Neural progenitor cell (in vitro differentiated cells): ENCODE data around the gene PHF23.

Experiments used
- CTCF ChIP-seq: fragments of 200-600 bp; sonication (generic); IDR thresholded peaks from 2 replicates; pipeline ENCODE4 v1.5.1; 2017; ENCODE audit warnings: antibody characterized with exemption, mild to moderate bottlenecking
- EZH2 ChIP-seq: fragments of 200-600 bp; sonication (generic); IDR thresholded peaks from 2 replicates; pipeline ENCODE4 v1.6.1; 2017; ENCODE audit warnings: antibody characterized with exemption, mild to moderate bottlenecking, moderate library complexity

GRCh38 chr17:7280519-7281073 lies 41.3 kb upstream of the PHF23 start:
- TF ChIP-seq CTCF (peak; percentile 80), EZH2 (peak; percentile 23)
